GM18526 (cell line): Measurements from ENCODE around the gene DNAJA4.

Experiments used
- POLR2A ChIP-seq: IDR thresholded peaks from 3 replicates; pipeline ENCODE4 v1.6.1; 2011; ENCODE audit not compliant: insufficient read length; ENCODE audit errors: extremely low read depth

Gene DNAJA4

DNA sequence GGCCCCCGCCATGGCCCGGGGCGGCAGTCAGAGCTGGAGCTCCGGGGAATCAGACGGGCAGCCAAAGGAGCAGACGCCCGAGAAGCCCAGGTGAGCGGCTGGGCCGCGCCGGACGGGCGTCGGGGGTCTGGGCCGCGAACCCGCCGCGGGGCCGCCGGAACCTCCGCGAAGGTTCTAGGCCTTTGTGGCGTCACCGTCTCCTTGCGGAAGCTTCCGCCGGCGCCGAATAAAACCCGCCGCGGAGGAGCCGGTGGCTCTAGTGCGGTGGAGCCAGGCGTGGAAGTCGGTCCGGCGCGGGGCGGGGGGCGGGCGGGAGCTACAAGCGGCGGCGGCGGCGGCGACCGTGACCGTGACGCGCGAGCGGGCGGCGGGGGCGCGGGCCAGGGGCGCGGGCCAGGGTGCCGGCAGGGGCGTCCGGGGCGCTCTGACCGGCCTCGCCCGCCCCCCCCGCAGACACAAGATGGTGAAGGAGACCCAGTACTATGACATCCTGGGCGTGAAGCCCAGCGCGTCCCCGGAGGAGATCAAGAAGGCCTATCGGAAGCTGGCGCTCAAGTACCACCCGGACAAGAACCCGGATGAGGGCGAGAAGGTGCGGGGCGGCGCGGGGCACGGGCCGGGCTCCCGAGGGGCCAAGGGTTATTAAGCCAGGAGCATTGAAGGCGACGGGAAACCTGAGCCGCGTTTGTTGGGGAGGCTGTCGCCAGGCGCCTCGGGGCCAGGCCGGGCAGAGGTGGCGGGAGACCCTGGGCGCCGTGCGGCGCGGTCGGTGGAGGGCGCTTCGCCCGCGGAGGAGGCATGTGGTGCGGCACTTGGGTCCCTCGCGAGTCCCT lies at the start of gene DNAJA4:
Gene DNAJA4 (plus strand): TSS at position 259 of the 833 bp plus-strand sequence. CDS start 202 bp downstream, at position 461.
- TF ChIP-seq POLR2A: peak; percentile 44

DNA sequence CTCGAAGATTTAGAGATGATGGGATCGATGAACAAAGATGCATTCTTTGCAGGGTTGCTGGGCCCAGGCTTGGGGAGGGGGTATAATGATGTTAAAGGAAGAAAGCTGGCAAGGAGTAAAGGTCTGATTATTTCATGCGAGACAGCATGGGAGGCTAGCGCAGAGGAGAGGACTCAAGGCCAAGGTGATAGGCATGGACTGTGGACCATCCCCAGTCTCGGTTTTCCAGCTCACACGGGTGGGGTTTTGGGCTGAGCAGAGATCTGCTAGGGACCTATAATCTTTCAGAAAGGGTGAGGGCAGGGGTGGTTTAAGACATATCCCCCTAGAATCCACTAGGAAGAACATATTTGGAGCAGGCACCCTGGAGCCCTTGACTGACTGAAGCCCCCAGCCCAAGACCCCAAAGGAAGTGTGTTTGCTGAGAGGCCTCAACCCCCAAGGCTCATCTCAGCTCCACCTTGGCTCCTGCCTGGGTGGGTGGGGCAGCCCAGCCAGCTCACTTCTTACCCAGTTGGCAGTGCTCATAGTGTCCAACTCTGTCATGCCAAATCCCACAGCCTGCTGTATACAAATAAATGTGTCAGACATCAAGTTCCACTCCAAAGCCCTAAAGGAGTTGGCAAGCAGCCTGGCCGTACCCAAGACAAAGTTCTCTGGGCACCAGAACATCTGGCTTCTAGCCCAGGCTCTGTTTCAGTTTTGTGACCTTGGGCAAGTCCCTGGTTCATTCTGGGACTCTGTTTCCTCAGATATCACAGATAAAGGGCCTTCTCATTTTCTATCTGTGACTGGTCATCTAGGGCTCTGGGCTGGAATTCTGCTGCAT lies 47.9 kb upstream of the DNAJA4 start:
- no peak for TF ChIP-seq POLR2A

DNA sequence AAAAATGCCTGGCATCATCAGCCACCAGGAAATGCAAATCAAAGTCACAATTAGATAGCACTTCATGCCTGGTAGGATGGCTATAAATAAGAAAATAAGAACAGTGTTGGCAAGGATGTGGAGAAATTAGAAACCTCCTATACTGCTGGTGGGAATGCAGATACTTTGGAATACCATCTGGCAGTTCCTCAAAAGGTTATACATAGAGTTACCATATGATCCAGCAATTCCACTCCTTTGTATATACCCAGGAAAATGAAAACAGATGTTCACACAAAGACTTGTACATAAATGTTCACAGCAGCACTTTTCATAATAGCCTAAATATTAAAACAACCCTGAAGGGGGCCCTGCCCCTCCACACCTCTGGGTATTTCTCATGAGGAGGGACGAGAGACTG lies 43.6 kb upstream of the DNAJA4 start:
- no peak for TF ChIP-seq POLR2A

DNA sequence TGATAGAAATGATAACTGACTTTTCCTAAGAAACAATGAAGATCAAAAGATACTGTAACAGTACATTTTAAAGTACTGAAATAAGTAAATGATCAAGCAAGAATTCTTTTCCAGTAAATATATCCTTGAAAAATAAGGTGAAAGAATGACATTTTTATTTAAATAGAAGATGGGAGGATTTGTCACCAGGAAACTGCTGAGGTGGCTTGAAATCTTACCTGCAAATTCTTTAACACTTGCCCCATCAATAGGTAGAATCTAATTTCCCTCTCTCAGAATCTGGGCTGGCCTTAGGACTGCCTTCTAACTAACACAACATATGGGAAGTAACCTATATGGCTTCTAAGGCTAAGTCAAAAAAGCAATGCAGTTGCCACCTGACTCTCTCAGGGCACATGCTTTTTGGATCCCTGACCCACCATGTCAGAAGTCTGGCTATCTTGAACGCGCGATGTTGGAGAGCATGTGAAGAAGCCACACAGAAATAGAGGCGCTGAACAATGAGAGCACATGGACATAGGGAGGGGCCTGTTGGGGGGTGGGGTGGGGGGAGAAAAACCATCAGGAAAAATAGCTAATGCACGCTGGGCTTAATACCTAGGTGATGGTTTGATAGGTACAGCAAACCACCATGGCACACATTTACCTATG lies 41.5 kb upstream of the DNAJA4 start:
- no peak for TF ChIP-seq POLR2A

DNA sequence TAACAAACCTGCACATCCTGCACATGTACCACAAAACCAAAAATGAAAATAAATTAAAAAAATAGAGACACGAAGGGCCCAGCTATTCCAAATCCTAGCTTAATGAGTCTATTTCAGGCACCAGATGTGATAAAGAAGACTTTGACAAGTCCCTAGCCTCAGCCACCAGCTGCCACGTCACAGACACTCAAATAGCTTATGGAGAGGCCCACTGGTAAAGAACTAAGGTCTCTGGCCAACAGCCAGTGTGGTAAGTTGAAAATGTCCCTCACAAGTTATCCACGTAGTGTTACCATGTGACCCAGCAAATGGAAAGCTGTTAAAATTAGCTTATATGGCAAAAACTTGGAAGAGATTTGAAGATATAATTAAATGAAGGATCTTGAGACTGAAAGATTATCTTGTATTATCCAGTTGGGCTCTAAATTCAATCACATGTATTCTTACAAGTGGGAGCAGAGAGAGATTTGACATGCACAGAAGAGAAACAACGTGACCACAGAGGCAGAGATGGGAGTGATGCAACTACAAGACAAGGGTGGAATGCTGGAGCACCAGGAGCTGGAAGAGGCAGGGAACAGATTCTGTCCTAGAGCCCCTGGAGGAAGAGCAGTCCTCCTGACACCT lies 40.9 kb upstream of the DNAJA4 start:
- TF ChIP-seq POLR2A: no peak

DNA sequence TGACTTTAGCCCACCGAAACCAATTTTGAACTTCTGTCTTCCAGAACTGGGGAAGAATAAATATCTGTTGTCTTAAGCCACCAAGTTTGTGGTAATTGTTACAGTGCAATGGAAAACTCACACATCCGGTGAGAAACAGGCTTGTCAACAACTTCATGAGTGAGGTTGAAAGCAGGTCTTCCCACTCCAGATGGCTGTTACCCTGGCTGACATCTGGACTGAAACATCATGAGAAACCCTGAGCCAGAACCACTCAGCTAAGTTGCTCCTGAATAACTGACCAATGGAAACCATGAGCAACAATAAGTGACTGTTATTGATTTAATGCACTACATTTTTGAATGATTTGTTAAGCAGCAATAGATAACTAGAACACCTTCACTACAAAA lies 40.3 kb upstream of the DNAJA4 start:
- TF ChIP-seq POLR2A: no peak

DNA sequence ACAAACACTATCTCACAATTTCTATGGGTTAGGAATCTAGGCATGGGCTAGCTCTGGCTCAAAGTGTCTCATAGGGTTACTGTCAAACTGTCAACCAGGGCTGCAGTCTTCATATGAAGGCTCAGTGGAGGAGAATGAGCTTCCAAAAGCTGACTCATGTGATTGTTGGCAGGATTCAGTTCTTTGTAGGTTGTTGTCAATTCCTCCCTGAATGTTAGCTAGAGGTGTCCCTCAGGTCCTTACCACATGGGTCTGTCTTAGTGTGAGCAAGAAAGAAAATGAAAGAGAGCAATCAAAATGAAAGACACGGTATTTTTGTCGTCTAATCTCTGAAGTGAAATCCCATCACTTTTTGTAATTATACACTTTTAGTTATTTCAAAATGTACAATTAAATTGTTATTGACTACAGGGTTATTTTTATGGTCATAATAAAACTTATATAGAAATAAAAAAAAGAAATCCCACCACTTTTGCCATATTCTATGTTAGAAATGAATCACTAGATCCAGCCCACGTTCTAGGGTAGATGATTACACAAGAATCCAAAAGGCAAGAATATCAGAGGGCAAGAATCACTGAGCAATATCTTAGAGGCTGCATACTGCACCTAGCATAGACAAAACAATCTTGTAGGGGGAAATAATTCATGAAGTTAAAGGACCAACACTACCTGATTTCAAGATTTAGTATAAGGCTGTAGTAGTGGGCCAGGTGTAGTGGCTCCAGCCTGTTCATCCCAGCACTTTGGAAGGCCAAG lies 38.4 kb upstream of the DNAJA4 start:
- TF ChIP-seq POLR2A: no peak

DNA sequence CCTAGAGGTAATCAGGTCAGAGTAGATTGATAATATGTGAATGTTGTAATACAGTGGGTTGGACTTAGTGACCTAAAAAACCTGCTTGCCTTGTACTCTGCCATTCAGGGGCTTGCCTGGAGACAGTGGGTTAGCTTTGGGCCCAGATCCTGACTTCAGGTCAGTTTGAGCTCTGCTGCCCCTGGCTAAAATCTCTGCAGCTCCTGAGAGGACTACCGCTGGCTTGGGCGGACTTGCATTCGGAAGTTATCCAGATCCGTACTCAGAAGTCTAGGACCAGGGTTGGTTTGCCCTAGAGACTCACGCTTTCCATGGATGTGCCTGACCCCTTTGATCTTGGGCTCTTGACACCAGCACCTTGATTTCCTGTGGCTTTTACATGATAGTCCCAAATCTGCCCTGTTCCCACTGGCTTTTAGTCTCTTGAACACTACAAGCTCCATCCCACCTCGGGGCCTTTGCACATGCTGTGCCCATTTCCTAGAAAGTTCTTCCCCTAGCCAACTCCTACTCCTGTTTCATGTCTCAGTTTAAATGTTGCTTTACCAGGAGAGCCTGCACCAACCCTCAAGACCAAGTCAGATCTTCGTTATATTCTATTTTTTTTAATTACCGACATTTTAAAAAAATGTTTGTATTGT lies 35.9 kb upstream of the DNAJA4 start:
- no peak for TF ChIP-seq POLR2A

DNA sequence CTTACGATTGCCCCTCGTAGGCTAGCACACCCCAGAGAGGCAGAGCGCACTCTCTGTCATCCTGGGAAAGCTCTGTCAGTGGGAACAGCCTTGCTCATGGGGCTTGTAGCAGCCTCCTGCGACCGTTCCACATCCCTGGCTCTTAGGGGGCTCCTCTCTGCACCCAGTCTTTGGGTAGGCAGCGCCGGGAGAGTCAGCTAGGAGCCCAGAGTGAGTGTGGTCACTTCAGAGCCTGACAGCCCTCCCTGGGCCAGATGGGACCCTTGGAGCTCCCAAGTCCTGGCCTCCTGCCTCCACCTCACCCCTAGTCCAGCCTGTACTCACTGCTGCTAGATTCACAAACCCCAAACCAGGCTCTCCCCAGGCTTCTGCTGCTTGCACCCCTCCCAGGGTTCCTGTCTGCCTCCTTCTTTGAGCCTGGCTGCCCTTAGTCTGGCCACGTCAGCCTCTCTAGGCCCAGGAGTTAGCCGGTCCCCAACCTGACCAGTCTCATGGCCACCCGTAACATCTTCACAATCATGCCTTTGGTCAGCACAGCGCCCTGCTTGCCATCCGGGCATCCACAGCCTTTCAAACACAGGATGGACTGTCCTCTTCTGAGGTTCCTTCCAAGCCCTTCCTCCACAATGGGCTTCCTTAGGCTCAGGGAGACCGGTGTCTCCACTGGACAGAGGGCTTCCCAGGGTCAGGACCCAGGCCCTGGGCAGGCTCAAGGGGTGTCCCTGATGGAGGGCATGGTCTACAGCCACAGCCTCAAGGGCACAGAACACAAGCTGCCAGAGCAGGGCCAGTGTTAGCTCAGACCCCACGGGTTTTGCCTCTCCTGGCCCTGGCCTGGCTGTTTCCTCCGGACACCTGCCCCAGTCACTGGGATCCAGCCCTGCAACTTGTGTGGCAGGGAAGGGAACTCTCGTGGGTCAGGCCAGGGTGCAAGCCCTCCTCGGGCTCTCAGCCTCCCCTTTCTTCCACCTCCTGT lies 34.6 kb upstream of the DNAJA4 start:
- TF ChIP-seq POLR2A: no peak

DNA sequence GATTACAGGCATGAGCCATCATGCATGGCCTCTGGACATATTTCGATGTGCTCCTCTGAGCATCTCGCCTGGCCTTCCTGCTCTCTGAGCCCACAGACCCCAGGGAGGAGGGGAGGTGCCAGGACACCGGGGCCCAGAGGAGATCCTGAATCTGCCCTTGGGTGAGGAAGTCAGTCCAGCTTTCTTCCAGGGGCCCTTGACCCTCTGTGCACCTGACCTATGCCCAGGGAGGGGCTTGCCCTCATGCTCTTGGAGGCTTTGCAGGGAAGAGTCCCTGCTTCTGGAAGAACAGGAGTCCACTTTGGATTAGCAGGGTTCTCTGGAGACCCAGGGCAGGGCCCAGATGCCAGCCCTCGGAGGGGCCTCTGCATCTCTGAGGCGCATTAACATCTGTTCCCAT lies 31.4 kb upstream of the DNAJA4 start:
- TF ChIP-seq POLR2A: no peak

DNA sequence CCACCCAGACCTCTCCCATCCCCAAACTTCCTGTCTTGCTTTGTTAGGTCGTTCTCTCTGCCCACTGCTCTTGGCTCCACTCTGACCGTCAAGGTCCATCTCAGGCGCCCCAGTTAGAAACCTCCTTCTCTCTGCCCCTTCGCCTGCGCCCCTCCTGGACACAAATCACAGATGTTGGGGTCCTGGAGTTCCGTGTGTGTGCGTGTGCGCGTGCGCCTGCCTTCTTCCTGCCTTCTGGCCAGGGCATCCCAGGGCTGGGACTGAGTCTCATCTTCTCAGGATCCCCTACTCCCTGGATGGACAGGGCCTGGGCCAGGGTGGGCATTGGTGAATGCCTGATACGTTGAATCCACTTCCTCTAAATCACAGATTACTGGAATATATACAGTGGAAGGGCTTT lies 30.9 kb upstream of the DNAJA4 start:
- TF ChIP-seq POLR2A: no peak

DNA sequence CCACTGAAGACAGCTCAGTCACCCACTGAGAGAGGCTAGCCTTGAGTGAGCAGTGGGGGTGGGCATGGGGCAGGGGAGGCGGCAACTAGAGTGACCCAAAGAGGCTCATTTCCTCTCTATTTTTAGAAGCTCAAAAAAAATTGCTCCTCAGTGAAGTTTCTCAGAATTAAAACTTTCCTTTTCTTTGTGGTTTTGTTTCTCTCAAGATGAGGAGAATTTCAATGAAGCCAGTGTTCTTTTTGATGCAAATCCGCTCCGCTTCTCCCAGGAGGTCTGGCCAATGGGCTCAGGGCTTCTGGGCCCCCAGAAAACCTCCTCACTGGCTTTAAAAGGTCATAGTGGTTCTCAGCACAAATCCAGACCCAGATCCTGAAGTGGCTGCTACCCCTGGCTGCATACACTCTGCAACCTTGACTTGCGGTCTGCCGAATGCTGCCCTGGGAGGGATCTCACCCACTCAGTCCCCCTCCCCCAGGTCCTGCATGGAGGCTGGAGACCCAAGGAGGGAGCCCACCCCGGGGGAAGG lies 29.8 kb upstream of the DNAJA4 start, which contains the start of gene ACSBG1:
Gene ACSBG1 (minus strand): TSS at position 51 of the 526 bp plus-strand sequence. CDS start 64 bp downstream, outside the sequence.
- no peak for TF ChIP-seq POLR2A

DNA sequence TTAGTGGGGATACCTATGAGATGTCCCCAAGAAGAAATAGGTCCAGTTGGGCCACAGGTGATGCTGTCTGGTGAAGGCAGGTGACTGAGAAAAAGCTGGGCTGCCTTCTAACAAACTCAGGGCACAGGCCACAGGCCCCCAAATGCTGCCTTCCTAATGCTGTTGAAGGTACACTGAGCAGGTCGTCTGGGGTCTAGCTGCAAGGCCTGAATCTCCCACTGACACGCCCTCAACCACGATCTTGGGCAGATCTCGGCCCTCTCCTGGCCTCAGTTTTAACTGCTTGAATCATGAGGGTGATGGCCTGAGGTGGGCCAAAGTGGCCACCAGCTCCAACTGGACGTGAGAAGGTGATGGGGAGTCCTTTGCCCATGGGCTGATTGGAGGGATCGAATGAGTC lies 27.9 kb upstream of the DNAJA4 start:
- no peak for TF ChIP-seq POLR2A
